HG03135 (cell line): ENCODE measurements around the gene SHH.
A peak's percentile ranks its signal among the peaks of the same experiment; 100 is the strongest.

Source experiments
- ATAC-seq: cut with Tn5 transposase; IDR thresholded peaks from one replicate; pipeline ENCODE4 v1.9.1; 2021; ENCODE audit warnings: mild to moderate bottlenecking, moderate library complexity; ENCODE audit not compliant: unreplicated experiment

The SHH gene

DNA sequence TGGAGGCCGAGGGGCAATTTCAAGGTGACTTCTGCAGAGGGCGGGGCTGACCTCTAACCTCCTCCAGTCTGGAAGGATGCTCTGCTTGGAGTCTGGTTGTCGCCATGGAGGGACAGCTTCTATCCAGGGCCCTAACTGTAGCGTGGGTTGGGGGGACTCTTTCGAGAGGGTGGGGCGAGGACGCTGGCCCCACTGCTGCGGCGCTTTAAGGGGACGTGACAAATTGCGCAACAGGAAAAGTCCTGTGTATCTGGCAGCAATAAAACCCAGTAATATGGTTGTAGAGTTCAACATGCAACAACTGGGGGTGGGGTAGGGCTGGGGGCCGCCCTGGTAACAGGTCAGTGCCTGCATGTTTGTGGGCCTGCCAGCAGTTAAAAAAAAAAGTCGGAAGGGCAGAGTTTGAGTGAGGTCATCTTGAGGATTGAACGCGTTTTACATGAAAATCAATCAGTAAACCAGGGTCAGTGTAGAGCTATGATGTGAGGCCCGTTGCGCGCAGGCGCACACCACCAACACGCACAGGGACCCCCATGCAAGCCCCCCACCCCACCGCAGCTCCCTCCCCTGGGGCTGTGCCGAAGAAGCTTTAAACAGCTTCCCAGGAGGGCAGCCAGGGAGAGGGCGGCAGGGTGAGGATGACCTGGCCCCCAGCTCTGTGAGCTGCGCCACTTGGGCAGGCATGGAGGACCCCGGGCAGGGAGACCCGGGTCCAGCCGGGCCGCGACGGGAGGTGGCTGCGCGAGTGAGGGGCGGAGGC is 4.3 kb downstream of the SHH start:
- no peak for ATAC-seq

DNA sequence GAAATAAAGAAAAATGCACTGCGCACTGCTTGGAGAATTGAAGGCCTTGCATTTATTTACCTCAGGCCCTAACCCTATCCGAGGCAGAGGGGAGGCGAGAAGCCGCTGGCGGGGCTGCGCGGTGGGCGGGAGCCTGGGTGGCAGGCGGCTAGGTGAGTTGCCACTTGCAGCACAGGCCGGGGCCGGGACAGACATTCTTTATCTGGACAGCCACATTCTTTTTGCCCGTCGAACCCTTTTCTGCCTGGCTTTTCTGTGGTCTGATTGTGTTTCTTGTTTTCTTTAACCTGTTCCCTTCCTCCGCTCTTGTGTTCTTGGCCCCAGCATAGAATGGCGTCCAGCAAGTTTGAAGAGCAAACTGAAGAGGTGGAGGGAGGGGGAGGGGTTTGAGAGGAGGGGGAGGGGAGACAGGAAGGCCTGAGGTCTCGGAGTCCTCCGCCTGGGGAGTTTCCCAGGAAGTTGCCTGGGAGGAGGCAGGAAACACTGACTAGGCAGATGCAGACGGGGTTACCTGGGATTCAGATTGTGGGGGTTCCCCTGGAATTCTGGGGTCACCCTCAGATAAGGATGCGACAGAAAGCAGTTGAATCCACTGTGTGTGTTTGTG is 5.1 kb downstream of the SHH start:
- no peak for ATAC-seq

DNA sequence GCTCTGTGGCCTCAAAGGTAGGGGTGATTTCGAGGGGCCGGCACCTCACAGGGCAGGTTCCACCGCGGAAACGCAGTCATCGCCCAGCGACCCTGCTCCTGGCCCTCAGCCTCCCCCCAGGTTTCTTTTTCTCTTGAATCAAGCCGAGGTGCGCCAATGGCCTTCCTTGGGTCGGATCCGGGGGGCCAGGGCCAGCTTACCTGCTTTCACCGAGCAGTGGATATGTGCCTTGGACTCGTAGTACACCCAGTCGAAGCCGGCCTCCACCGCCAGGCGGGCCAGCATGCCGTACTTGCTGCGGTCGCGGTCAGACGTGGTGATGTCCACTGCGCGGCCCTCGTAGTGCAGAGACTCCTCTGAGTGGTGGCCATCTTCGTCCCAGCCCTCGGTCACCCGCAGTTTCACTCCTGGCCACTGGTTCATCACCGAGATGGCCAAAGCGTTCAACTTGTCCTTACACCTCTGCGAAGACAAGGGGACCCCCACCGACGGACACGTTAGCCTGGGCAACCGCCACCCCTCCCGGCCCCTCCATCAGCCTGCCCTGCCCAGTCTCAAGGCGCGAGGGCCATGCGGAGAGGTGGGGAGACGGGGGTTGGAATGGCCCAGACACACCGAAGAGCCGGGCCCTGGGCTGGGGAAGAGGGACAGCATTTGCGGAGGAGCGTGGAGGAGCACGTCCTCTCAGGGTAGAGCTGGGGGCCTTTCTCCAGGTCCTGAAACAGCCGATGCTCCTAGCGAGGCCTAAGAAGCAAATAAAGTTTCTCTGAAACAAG is 6.0 kb downstream of the SHH start:
- no peak for ATAC-seq

DNA sequence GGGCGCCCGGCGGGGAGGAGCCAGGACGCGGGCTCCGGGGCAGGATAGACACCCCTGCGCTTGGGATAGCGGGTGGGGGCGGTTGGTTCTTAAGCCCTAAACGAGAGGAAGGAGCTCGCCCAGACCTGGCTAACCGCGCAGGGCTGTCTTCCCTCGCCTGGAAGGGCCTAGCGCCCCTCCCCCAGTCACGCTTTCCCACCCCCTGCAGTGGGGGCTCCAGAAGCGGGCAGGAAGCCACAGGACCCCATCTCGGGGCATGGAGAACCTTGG is 6.5 kb downstream of the SHH start:
- ATAC-seq: no peak

DNA sequence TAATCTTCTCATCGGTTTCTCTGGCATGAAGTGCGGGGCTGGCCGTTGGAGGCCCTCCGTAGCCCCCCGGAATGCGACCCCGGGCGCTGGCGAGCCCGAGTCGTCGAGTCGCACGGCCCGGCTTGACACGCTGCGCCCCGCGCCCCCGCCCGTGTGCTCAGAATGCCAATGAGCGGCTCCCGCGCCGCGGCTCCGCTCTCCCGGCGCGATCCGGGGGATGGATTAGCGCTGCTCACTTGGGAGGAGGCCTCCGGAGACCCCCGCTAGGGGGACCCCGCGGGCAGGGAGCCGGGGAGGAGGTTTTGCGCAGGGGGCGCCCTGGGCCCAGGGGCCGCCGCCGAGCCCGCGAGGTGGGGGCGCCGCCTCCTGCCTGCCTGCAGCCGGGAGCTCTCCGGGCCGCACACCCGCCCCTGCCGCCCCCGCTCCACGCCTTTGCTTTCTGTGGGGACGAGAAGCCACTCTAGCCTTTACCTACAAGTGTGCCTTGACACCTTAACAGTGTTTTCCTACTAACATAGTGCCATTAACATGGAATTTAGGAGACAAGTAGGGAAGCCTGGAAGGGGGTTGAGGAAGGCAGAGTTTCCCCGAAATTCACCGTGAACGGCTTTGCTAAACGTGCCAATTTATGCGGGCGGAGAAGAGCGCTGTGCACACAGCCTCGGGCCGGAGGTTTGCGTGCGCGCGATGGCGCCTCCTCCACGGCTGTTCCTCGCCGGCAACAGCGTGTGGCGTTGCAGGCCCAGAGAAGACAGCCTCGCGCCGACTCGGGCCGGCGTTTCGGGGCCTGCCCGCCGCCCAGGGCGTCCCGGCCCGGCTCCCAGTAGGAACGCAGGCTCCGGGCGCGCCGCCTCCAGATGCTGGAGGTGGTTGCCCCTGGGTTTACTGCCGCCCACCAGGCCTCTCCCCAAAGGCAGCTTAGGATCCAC is 7.1 kb downstream of the SHH start:
- peak; percentile 37 for ATAC-seq

DNA sequence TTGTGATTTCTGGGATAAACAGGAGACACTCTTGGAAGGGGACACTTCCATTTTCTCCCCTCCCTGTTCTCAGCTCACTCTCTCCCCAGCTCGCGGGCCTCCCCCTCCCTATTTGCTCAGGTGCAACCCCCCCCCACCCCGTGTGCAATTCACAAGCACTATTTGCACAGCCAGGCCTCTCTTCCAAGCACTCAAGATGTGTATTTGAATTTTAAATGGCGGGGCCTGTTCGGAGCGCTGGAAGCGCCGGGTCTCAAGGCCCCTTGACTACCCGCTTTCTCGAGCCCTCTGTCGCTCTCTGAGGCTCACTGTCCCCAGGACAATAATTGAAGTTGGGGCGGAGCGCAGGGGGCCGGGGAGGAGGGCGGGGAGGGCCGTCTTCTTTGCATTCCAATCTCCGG is 7.8 kb downstream of the SHH start:
- ATAC-seq: no peak

DNA sequence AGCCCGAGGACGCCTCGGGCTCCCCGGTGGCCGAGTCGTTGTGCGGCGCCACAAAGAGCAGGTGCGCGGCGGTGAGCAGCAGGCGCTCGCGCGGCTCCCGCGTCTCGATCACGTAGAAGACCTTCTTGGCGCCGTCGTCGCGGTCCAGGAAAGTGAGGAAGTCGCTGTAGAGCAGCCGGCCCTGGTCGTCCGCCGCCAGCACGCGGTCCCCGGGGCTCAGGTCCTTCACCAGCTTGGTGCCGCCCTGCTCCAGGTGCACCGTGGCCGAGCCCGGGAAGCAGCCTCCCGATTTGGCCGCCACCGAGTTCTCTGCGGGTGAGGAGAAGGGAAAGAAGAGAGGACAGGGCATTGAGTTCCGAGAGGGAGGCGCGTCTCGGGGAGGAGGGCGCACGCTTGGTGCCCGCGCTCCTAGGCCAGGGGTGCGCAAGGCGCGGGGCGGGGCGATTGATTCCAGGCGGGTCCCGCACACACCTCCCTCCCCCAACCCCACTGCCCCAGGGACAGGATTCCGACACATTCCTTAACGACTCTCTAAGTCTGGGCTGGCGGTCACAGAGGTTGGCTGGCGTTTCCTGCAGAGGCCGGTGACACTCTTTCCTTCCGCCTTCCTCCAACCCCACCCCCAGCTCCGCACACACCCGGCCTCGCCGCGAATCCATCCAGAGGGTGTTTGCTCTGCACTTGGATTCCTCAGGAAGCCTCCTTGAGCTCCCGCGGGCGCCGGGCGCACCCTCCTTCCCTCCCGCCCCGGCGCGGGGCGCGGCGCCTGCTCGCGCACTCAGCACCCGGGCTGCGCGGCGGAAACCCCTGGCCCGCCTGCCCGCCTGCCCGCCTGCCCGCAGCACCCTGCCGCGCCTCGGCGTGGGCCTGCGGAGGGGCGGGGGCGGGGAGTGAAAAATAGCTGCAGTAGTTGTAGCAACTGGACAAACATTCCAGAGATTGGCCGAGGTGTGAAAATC is 8.6 kb downstream of the SHH start:
- no peak for ATAC-seq

DNA sequence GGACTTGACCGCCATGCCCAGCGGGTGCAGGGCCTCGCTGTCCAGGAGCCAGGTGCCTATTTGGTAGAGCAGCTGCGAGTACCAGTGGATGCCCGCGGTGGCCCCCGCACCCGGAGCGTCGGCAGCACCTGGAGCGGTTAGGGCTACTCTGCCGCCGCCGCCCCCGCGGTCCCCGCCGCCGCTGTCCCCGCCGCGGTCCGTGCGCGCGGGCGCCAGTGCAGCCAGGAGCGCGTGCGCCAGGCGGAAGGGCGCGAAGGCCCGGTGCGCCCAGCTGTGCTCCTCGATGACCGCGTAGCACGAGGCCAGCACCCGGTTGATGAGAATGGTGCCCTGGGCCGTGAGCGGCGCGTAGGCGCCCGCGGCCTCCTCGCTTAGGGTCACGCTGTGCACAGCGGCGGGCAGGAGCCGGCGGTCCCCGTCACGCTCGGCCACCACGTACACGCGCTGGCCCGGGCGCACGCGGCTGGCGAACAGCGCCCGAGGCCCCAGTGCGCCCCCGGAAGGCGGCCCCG is 9.3 kb downstream of the SHH start:
- no peak for ATAC-seq

DNA sequence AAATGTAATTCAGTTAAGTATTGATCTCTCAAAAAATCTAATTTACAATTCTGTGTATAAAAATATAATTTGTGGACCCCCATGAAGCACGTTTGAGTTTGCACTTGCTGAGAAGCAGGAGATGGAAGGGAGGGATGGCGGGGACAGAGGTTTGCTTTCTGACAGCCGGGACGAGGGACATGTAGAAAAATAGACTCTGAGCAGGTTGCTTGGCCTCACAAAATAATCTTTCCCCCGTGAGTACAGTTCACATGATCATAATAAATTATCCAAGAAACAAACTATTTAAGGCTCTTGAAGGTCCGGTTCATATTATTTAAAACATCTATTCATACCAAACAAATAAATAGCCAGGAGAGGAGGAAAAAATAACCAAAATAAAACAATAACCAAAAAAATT is 10.0 kb downstream of the SHH start:
- ATAC-seq: no peak

DNA sequence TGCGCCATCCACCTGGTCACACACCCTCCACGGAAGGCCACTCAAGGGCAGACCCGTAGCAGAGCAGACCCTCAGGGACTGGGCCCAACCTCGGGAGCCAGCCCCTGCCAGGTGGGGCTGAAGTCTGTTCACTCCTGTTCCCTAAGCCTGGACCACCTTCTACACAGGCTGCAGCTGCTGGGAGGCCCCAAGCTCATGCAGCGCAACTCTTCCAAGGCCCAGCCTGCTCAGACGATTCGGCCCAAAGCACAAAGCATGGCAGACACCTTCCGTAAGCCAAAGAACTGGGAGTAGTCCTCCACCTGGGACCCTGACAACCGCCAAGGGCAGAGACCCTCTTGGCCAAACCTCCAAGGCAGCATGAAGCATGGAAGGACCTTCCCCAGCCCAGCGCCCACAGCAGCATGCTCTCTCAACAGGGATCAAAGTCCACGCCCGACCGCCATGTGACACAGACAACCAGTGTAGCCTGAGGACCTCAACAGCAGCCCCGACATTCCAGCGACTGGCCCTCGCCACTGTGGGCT is 11.5 kb downstream of the SHH start:
- ATAC-seq: no peak

DNA sequence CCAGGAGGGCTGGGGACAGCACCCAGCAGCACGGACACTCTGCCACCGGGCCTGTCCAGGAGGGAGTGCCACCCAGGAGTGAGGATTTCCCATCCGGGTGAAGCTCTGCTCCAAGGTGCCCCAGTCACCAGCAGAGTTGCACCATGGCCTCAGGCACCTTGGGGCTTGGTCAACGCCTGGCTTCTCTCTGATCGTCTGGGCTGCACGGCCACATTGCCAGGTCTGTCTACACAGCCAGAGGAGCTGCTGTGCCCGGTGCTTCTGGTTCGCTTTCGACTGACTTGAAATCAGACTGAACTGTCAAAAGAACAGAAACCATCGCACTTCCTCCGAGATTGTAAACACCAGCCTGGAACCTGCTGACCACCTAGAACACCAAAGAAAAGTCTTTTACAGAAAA is 12.0 kb downstream of the SHH start:
- ATAC-seq: no peak

DNA sequence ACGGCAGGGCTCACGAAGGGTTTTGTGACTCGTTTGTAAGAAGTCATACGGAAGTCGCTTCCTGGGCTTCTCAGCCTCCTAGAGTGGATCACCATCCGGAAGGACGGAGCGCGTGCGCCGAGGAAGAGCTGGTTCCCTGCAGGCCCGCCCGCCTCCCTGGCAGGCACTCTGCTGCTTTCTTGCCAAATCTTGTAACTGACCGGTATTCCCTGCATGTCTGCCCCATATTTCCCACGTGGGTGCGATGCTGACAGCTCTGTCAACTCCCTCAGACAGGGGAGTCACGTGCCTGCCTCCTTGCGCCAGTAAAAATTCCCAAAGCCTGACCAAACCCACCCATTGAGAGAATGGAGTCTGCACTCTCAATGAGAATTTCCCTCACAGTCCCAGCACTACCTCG is 12.7 kb downstream of the SHH start:
- ATAC-seq: no peak

DNA sequence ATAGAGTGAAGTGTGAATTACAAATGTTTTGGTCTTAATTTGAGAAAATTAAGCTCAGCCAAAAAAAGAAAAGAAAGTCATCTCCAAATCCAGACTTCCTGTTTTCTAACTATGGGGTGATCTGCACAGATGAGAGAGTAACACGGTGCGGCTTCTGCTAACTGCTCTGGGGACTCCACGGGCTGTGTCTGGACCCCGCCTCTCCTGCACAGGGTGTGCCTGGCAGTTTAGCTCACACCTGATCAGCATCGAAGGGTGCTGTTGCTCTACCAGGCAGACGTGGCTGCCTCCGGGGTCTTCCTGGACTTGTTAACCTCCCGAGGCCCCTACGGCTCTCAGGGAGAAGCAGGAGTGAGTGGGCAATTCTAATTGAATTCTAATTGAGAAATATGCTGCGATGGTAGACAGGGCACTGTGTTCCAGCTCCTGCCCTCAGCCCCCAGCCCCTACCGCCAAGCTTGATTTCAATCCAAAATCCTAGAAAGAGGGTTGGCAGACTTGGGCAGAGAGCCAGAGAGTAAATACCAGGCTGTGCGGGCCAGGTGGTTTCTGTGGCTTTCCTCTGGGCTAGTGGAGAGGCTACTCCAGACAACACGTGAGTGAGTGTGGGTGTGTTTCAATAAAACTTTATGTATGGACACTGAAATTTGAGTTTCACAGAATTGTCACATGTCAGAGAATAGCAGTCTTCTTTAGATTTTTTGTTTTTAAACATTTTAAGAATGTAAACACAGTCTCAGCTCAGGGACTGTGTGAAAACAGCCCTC is 13.4 kb downstream of the SHH start:
- no peak for ATAC-seq

DNA sequence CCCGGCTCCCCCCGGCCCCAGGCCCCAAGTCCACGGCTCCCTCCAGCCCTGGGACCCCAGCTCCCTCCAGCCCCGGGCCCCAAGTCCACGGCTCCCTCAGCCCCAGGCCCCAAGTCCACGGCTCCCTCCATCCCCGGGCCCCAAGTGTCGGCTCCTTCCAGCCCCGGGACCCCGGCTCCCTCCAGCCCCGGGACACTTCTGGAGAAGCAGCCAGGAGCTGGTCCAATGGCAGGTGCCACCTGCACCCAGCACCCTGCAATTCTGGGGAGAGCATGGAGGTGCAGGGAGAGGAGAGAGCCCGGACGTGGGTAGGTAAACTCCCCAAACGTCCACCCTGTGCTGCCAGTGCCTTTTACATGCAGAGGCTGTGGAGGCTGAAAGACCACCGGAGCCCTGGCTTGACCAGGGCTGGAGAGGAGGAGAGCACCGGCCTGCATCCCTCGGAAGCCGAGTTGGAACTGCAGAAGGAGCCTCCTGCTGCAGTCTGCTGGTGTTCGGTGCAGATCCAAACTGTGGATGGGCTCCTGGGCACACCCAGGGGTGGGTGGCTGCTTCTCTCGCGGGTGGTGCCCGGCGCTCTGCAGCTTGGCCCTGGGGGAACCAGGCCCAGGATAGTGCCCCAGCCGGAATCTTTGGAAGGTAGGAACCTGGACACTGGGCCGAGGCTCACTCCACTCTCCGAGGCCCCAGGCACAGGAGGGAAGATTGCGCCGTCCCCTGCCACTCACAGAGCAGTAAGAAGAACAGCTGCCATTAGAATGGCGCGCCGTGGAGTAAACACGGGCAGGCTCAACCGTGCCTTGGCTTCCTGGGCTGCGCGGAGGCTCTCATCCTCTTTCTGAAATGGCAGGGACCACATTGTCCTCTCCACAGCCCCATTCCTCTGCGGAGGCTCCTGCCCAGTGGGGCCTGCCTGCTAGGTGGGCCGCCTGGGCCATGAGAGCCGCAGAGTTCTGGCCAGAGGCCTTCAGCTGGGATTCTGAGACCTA is 14.7 kb downstream of the SHH start:
- no peak for ATAC-seq

DNA sequence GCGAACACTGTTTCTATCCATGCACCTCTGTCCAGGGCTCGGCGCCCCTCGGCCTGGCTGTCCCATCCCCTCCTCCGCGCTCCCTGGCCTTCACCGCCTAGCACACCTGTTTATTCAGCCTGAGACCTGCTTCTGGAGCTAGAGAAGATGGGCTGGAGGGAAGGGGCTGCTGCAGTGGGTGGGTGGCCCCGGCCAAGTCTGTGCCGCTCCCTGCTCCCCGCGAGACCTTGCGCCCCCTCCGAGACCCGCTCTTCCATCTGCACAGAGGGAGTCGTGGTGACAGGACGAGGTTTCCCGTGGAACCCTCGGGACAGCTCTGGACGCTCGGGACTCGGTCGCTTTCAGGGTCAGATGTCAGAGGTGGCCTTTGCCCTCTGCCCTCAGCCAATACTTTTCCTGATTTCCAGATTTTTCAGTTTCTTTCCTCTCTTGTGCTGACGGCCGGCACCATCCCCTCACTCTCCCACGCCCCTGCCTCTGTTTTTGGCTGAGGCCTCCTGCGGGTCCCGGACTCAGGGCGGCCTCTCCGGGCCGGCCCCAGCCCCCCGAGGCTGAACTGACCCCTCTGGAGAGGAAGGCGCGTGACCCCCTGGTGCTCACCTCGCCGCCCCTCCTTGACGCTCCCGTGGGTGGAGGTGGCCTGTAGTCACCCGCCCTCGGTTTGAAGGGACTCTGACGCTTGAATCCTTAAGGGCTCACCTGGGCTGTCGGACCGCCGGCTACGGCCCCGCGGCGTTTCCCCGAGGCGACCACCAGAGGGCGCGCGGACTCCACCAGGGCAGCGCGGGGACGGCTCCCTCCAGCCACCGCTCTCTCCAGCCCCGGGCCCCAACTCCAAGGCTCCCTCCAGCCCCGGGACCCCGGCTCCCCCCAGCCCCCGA is 15.6 kb downstream of the SHH start:
- peak; percentile 70 for ATAC-seq

DNA sequence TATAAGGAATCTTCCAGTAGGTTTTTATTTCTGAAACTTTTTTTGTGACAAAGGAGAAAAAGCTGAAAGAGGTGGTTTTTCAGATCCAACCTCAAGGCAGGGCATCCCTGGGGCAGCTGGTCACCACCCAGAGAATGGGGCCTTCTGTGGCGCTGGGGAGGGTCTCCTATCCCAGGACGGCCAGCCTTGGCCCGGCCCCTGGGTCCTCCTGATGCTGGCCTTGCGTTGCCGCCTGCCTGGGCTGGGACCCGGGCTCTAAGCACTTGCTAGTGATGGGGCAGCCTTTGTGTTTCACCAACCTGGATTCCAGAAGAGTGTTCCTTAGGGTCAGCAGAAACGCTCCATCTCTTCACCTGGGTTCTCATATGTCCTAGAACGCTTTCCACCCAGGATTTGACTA is 16.3 kb downstream of the SHH start:
- no peak for ATAC-seq

DNA sequence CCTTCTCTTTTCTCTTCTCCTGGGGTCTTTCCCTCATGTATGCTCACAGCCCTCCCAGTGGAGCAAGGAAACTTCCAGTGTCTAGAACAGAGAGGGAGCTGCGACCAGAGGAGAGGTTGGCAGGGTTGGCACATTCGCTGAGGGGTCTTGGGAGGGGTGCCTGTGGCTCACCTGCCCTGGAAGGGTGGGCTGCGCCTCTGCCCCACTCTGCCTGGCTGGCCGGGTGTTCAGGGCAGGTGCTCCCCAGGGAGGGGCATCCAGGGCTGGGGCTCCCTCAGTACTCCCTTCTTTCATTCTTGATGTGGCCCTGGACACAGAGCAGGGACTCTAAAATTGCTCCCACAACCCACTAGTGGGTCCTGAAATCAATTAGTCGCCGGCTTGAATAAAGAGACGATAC is 16.9 kb downstream of the SHH start:
- ATAC-seq: no peak
